ENCODE data around the gene TBC1D1.

Gene TBC1D1

GRCh38 chr4:37891260-37892159 is 626 bp downstream of the TBC1D1 start:
- H3K9me2 ChIP-seq (replicated peaks; ENCODE audit: control insufficient read depth, low read length): no peaks in the 10 kb centered on the region
- no peaks in the 10 kb centered on the region for H3K36me3 ChIP-seq (ENCODE audit: control insufficient read depth, low read length)
- peaks cover 11% of the 10 kb centered on the region; the same call in 1 of the 2 replicates for H3K27me3 ChIP-seq (ENCODE audit: control insufficient read depth, low read length)
- peak overlapping the region; percentile 3; the same call in 1 of the 2 replicates for H3K27ac ChIP-seq (ENCODE audit: low read depth, low read length)
- H3F3A ChIP-seq (ENCODE audit: control insufficient read depth, insufficient read depth): peaks cover 7% of the 10 kb centered on the region; the same call in 1 of the 2 replicates
- peak overlapping the region; percentile 66 for H3K4me2 ChIP-seq (ENCODE audit: low read length)
- no peaks in the 10 kb centered on the region for H3K9me3 ChIP-seq (ENCODE audit: control insufficient read depth, insufficient read depth, low read length)
- peaks cover 26% of the 10 kb centered on the region for H3K79me2 ChIP-seq (ENCODE audit: control insufficient read depth, low read length)
- H4K20me1 ChIP-seq (ENCODE audit: control insufficient read depth, insufficient read depth, low read depth, low read length): no peaks in the 10 kb centered on the region
- H3K4me3 ChIP-seq (ENCODE audit: low read length): peak overlapping the region; percentile 75
- TF ChIP-seq CTCF (IDR thresholded peaks at IDR 0.05; ENCODE audit: low read depth, low read length, poor library complexity, severe bottlenecking) (peak; percentile 23), EZH2phosphoT487 (IDR thresholded peaks at IDR 0.05; ENCODE audit: borderline replicate concordance, low read length) (no peak)
- H3K4me1 ChIP-seq (ENCODE audit: control insufficient read depth, low read length): peaks cover 25% of the 10 kb centered on the region

- Histone ChIP-seq H3K79me2 (ENCODE audit: control insufficient read depth, low read length) (peaks cover 34% of the 10 kb centered on the region), H3K4me1 (ENCODE audit: control insufficient read depth, low read length) (peaks cover 25% of the 10 kb centered on the region), H3K9me2 (replicated peaks; ENCODE audit: control insufficient read depth, low read length) (no peaks in the 10 kb centered on the region), H3K4me2 (ENCODE audit: low read length) (peak overlapping the region; percentile 66), H3F3A (ENCODE audit: control insufficient read depth, insufficient read depth) (peaks cover 7% of the 10 kb centered on the region), H3K36me3 (ENCODE audit: control insufficient read depth, low read length) (no peaks in the 10 kb centered on the region), H4K20me1 (ENCODE audit: control insufficient read depth, insufficient read depth, low read depth, low read length) (no peaks in the 10 kb centered on the region), H3K27ac (ENCODE audit: low read depth, low read length) (peak overlapping the region; percentile 6; the same call in 1 of the 2 replicates), H3K27me3 (ENCODE audit: control insufficient read depth, low read length) (peaks cover 11% of the 10 kb centered on the region; the same call in 1 of the 2 replicates), H3K9me3 (ENCODE audit: control insufficient read depth, insufficient read depth, low read length) (no peaks in the 10 kb centered on the region), H3K4me3 (ENCODE audit: low read length) (peak overlapping the region; percentile 75)
- TF ChIP-seq CTCF (IDR thresholded peaks at IDR 0.05; ENCODE audit: low read depth, low read length, poor library complexity, severe bottlenecking) (no peak), EZH2phosphoT487 (IDR thresholded peaks at IDR 0.05; ENCODE audit: borderline replicate concordance, low read length) (no peak)
Observed at GRCh38 chr4:37892641-37893040, 1.8 kb downstream of the TBC1D1 start.

GRCh38 chr4:37893164-37893563 is 2.3 kb downstream of the TBC1D1 start:
- Histone ChIP-seq H3K27me3 (ENCODE audit: control insufficient read depth, low read length) (peaks cover 11% of the 10 kb centered on the region; the same call in 1 of the 2 replicates), H3F3A (ENCODE audit: control insufficient read depth, insufficient read depth) (peaks cover 7% of the 10 kb centered on the region), H3K4me1 (ENCODE audit: control insufficient read depth, low read length) (peaks cover 25% of the 10 kb centered on the region), H3K4me3 (ENCODE audit: low read length) (peak overlapping the region; percentile 75), H3K9me3 (ENCODE audit: control insufficient read depth, insufficient read depth, low read length) (no peaks in the 10 kb centered on the region), H3K36me3 (ENCODE audit: control insufficient read depth, low read length) (no peaks in the 10 kb centered on the region), H3K4me2 (ENCODE audit: low read length) (peak overlapping the region; percentile 66), H4K20me1 (ENCODE audit: control insufficient read depth, insufficient read depth, low read depth, low read length) (no peaks in the 10 kb centered on the region), H3K79me2 (ENCODE audit: control insufficient read depth, low read length) (peaks cover 37% of the 10 kb centered on the region), H3K27ac (ENCODE audit: low read depth, low read length) (0 out of 2 replicates have a peak overlapping the region, but pooled peaks have one; percentile 6), H3K9me2 (replicated peaks; ENCODE audit: control insufficient read depth, low read length) (no peaks in the 10 kb centered on the region)
- no peak for TF ChIP-seq CTCF (IDR thresholded peaks at IDR 0.05; ENCODE audit: low read depth, low read length, poor library complexity, severe bottlenecking)
- TF ChIP-seq EZH2phosphoT487 (IDR thresholded peaks at IDR 0.05; ENCODE audit: borderline replicate concordance, low read length): no peak

All from DOHH2 (cell line).